Measurements from ENCODE around the gene MRTFA.

The MRTFA gene

DNA sequence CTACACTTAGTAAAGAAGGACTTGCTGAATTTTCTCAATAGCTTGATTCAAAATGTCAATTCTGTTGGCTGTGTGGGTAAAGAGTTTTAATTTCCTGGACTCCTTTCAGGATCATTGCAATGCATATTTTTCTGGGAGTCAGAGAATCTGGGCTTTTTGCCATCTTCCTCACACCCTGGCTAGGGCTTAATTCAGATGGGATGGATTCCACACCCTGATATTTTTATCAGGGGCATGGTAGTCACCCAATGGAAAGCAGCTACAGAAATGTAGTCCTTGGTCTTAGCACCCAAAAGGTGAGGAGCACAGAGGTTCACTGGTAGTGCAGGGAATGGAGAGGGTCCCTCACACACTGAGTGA lies 186.9 kb downstream of the MRTFA start:
- DNase-seq, result no peak

DNA sequence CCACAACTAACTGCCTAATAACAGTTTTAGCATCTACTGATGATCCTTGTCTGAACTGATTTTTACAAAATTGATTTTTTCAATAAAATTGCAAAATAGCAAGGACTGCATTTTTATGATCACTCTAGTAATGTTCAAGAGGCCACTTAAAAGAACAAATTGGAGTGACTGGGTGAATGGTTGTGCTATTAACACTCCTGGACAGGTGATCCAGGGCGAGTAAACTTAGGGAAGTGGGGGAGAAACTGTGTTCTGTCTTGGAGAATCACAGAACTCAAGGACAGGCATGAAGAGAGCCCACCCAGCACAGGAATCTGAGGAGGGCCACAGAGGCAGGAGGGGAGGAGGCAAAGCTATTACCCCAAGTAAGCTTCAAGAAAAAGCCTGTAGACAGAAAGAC lies 190.3 kb downstream of the MRTFA start:
- no peak for DNase-seq

DNA sequence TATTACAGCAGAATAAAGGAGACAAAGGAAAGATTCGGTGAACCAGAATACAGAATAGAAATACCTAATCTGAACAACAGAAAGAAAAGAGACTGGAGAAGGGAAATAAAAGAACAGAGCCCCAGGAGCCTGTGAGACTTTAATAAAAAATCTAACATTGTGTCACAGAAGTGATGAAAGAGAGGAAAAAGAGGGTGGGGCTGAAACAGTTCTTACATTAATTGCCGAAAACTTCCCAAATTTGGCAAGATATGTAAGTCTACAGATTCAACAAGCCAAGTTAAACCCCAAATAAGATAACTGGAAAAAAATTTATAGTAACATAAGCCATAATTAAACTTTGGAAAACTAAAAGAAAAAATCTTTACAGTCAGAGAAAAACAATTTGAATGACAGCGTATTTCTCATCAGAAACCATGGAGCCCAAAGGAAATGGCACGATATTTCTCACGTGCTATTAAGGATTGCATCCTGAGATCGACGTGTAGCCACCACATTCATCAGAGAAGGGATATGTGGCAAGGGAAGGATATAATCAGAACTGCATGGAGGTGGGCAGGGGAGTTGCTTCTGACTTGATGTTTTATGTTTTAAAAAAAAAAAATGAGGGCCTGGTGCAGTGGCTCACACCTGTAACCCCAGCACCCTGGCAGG lies 192.2 kb downstream of the MRTFA start:
- DNase-seq, result no peak

DNA sequence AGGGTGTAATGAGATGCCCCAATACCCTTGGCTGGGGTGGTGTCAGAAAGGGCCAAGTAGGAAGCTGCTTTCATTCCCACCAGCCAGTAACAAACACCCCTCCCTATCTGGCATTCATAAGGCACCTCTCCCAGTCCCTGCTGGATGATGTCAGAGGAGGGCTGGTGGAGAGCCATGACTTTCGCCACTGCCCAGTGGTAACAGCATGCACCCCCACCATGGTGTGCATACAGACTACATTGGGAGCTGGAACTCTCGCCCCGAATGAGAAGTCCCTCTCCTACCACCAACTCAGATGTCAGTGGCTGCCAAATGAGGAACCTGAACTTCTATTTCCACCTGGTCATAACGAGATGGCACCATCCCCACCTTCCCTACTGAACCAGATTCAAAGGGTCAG lies 192.8 kb downstream of the MRTFA start:
- no peak for DNase-seq

DNA sequence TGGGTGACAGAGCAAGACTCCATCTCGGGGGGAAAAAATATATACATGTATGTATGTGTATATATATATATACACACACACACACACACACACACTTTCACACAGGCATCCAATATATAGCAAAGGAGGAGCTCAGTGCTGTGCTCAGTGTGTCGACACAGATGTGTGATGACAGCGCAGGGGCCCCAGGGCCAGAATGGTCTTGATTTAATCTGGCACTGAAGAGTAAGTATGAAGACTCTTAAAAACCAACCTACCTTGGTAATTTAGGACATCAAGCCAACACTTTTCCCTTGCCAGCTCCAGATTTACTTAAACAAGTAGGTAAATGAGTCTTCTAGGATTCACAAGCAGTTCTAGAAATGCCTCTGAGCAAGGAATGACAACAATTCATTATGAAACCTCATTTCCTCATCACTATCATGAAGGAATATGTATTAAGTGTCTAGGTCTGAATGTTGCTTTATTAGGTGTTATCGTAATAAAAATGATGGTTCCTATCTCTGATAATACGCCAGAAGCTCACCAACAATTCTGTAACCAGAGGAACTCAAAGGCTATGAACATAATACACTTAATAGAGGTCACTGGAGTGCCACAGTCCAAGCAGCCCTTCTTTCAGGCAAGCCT lies 194.6 kb downstream of the MRTFA start:
- no peak for DNase-seq

DNA sequence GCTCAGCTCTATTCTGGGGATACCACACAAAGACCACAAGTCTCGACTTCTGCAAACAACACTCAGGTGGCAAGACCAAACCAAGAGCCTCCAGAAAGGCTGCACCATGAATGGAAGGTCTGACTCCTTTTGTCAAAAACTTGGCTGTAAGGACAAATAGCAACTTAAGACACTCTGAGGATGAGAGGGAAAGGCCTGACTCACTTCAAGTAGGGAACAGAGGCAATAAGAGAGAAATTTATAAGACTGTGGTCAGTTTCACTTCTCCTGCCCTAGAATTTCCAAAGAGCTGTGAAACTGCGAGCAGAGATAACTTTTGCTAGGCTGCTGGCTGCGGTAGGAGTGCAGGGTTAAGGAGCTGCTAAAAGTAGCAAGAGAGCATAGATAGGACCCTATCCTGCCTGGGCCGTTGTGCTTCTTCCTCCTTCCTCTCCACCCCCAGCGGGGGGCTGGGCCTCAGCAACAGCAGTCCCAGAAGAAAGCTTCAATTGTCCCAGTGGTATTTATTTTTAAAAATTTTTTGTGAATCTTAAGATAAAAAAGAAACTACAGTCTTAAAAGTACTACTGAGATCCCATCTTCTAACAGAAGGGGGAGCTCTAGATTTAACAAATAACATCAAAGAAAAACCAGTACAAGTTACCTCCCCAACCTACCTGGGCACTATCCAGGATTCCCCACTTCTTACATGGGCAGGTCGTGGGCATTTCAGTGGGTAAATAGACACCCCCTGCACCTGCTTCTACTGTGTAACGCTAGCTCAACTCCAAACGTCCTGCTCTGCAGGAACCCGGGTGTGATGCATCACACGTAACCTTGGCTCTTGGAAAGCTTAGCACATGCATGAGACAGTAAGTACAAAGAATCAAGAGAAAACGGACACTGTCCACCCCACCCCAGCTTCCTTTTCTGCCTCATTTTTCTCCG lies 199.8 kb downstream of the MRTFA start:
- peak; percentile 15 for DNase-seq

DNA sequence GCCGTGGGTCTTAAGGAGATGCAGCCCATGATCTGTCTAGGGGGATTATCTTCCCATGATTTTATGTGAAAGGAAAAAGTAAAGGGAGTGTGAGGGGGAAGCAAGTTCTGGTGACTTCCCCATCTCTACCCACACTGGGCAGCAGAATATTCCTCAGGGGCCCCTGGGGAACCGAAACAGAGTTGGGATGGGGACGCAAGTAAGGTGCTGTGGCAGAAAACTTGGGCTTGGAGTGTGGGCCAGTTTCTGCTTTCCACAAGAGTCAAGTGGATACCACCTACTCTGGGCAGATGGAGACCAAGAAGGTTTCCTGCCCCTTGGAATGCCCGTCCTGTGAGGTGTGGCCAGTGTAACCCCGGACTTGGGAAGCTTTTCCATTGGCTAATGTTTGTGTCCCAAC lies 201.8 kb downstream of the MRTFA start:
- no peak for DNase-seq

DNA sequence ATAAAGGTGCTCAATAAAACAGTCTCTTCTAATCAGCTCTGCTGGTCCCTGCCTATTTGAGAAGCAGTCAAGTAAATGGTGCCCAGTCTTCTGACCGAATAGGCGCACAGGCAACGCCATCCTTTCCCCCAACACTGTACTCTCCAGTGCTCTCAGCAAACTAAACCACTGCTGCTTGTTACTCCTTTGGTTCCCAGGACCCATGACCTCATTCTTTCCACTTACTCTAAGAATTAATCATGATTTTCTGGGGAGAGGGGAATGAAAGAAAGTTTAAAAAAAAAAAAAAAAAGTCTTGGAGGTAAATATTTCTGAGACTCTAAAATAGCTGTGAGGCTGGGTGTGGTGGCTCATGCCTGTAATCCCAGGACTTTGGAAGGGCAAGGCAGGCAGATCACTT lies 202.4 kb downstream of the MRTFA start:
- no peak for DNase-seq

DNA sequence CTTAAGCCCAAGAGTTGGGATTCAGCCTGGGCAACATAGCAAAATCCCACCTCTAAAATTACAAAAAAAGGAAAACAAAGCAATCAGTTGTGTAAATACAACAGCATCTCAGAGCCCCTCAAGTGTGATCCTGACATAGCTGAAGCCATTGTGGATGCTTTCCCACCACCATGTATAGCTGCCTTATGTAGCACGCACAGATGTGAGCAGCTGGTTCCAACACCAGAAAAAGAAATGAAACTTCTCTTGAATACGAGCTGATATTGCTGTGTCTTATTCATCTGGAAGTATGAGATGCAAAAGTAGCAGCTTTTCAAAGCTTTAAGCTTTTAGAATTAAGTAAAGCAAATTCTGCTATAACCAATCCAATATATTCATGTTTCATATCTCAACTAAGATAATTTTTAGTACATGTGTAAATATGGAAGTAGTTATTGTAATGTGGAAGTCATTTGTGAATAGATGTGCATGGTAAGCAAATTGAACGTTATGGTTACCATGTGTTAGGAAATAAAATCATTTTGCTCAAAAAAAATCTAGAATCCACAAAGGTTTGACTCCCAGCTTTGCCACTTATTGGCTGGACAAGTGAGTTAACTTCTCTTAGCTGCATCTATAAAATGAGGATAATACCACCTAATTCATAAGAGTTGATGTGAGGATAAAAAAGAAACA lies 203.0 kb downstream of the MRTFA start:
- no peak for DNase-seq

DNA sequence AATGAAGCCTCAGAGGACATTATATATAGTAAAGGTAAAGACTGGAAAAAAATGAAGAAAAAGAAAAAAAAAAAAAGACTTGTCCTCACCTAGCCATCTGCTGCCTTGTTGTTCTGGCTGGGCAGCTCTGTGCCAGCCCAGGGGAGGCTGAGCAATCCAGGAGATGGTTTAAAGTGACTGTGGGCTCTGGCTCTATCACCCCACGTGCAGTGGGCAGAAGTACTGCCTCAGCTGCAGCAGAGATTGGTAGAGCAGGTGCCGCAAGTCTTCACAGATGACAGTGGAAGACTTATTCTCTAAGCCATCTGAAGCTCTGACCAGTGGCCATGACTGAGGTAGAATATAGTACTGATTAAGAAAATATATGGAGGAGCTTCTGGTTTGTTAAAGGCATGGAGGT lies 203.9 kb downstream of the MRTFA start:
- DNase-seq, result no peak

DNA sequence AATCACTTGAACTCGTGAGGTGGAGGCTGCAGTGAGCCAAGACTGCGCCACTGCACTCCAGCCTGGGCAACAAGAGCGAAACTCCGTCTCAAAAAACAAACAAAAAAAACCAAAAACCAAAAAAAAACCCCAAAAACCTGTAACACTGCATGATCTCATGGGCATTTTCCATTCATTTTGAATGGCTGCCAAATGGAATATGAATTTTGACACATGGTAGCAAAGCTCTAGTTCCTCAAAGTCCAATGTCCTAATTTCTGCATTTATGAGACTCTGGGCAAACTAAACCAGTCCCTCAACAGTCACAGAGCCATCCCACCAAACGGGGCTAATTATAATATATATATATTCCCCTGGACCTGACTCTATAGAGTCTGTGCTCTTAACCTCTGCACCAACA lies 204.4 kb downstream of the MRTFA start:
- DNase-seq, result no peak

DNA sequence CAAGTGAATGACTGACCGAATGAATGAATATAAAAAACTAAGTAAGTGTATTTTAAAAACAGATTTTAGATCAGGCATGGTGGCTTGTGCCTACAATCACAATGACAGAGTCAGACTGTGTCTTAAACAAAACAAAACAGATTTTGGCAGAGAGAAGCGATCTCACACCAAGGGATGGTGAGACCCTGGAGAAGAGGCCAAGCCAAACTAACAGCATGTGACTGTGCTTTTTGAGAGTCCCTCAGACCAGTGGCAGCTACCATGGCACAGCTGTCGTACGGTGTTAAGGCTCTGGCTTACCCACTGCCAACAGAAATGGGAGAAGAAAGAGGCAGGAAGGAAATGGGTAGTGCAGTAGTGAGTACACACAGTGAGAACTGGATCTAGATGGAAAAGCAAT lies 205.5 kb downstream of the MRTFA start:
- DNase-seq, result no peak

DNA sequence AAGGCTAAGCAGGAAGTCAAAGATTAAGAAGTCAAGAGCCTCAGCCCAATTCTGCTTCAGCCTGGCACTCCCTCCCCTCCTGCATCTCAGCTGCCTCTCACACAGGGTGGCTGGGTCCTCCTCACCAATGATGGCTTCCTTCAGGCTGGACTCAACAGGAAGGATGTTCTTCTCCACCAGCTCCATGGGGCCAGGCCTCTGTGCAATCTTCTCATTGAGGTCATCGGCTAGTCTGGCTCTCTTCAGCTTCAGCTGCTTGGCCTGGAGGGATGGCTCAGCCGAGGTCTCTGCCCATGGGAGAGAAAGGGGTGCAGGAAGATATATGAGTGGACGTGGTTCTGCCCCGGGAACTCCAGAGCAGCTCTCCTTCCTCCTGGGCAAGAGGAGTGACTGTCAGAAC lies 207.0 kb downstream of the MRTFA start:
- no peak for DNase-seq

DNA sequence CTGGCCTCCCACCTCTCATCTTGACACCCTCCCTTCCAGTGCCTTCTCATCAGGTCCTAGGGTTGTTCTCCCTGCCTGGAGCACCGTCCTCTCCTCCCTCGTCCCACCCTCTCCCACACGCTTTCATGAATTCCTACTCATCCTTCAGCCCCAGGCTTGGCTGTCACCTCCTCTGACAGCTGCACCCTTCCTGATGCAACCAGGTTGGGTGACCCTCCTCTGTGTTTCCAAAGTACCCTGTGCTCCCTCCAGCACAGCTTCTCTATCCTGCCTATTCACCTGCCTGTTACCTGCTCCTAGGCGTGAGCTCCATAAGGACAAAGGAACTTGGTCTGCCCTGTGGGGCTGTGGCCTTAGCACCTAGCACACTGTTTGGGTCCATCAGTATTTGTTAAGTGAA lies 207.7 kb downstream of the MRTFA start:
- DNase-seq, result no peak

DNA sequence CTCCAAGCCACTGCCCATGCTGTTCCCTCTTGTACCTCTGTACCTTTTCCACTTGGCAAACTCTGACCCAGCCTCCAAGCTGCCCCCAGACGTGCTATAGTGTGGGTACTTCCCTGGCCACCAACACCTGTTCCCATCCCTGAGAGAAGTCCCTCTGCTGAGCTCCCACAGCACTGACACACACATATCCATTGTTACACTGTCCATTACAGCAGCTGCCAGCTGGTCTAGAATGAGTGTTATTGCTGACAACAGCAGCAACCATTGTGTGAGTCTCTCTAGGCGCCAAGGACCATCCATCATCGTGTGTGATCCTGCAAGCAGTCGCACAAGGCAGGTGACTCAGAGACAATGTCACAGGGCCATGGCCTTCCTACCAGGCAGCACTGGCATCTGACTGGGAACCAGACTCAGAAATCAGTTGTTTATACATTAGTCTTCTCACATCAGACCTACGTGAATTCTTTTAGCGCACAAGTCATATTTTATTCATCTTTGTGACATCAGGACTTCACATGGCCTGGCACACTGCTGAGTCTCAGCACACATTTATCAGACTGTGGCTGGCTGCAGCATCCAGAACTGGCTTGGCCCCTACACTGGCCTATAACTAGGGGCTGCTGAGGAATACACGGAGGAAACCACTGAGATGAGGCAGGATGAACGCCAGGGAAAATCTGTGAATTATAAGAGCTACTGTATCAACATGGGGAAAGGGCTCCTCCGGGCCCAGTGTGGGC lies 209.8 kb downstream of the MRTFA start:
- peak; percentile 95 for DNase-seq

DNA sequence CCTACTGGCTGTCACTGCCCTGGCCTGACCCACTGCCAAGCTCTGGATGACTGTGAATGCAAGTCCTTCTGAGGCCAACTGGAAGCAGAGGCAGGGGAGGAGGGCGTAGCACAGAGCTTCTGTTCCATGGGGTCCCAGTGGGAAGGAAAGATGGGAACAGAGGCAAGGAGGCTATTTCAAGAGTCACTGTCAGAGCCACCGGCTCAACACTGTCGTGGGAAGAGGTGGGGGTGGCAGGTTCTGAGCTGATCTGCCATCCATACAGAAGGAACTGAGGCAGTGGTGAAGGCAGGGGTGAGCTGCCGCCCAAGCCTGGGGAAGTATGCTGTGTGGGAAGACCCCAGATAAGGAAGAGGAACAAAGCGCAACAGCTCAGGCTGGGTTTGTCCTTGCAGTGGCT lies 211.4 kb downstream of the MRTFA start:
- no peak for DNase-seq

DNA sequence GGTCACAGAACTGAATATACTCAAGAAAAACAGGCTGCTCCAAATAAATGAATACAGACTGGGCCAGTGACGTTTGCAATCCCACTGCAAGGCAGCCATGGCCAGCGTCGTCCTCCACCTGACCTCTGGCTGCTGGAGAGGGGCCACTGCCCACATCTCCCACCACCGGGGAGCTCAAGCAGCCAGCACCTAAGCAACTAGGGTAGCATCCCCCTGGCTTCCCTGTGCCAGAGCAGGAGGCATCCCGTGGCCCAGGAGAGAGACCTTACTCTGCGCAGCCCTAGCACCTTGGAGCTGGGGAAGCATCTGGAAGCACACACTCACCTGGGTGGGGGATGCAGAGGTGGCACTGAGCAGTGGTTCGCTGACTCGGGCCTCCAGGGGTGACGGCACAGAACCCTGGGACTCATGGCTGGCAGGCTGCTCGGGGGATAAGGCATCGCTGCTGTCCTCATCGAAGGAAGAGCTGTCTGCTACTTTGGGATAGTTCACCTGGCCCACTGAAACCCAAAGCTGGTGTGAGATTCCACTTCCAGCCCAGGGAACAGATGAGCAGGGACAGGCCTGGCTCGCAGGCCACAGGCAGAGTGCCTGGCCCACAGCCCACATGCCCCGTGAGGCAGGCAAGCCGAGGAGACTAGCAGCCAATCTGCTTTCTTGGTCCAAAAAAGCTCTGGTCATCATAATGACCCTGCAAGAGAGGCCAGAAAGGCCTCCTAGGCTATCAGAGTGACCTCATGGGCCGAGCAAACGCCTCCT lies 212.5 kb downstream of the MRTFA start:
- DNase-seq, result no peak

DNA sequence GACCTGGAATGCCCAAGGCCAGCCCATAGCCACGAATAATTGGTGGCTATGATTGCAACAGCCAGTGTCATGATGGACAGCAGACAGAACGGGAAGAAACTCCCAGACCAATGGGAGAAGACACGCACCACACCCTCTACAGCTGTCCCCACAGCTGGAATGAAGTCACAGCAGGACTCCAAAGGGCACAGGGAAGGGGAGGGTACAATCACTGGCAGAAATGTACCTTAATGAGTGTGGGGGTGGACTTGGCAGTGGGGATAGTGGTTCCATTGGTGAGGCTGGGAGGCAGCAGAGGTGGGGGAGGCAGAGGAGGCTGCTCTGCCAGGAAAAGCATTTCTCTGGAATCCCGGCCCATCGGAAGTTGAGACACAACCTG lies 213.2 kb downstream of the MRTFA start:
- no peak for DNase-seq

DNA sequence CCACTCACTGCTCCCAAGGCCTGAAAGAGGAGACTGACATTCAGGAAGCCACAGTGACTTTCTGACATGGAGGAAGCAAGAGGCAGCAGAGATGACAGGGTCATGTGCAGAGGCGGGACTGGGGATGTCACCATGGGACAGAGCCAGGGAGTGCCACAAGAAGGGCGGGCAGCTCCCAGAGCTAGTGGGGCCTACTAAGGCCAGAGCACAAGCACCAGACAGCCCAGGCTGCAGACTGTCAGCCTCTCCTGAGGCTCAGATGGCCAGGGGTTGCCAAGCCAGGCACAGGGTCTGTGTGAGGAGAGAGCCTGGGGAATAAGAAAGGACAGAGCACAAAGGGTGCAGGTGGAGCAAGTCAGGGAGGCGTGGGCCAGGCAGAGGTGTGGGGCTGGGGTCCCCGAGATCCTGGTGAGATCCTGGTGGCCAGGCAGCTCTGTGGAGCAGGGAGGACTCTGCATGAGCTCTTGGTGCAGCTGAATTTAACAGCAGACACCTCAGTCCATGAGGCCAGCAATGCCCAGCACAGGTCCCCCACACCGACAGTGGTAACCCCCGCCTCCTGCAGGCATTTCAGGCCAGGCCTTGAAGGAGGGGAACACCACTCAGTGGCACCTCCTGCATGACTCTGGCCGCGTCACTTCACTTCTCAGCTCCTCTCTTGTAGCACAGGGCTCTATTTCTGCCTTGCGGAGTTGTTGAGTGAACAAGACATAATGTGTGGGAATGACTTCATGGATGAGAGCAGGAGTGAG lies 213.8 kb downstream of the MRTFA start:
- no peak for DNase-seq

DNA sequence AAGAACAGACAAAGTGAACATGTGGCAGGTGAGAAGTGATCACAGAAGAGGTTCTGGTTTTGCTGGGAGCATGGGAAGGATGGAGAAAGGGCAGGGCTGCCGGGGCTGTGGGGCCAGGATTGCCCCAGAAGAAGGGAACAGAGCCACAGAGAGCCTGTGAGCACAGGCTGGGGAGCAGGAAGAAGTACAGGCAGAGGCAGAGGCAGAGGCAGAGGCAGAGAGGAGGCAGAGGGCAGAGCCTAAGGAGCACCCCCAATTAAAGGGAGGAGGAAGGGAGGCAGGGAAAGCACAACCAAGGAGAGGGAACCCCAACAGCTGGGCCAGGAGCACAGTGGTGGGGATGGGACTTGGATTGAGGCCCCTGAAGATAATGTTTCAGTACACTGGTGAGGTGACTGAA lies 214.6 kb downstream of the MRTFA start:
- DNase-seq, result no peak

DNA sequence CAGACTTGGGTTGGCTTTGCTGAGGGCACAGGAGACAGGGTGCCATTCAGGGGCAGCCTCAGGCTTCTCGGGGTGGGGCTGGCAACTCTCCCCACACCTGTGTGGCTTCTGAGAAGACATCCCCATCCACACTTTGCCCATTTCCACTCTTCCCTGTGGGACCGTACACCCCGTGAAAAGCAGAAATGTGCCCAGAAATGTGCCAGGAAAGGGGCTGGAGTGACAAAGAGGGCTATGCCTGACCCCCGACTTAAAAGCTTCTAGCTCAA lies 215.5 kb downstream of the MRTFA start:
- no peak for DNase-seq
